H9 (cell line): ENCODE measurements around the gene DAPK1. TPM values are rescaled to one million over a fixed set of nuclear protein-coding genes. Genes with fewer than 3 reads are reported as not detected.
A peak's percentile ranks its signal among the peaks of the same experiment; 100 is the strongest.

Experiments used
- DNase-seq: peaks from one replicate; pipeline ENCODE4 v3.0.0-alpha.2; 2017
- H2AFZ ChIP-seq: one replicate; pipeline ENCODE4 v1.6.1; 2013; ENCODE audit warnings: mild to moderate bottlenecking, low read length, control low read depth, moderate library complexity
- H2AK5ac ChIP-seq: 2 replicates; pipeline ENCODE4 v1.6.1; 2013; ENCODE audit warnings: low read length, control low read depth, mixed read lengths; ENCODE audit not compliant: insufficient read length
- H2BK120ac ChIP-seq: one replicate; pipeline ENCODE4 v1.6.1; 2013; ENCODE audit warnings: low read depth, mild to moderate bottlenecking, low read length, control low read depth, inconsistent platforms; ENCODE audit not compliant: poor library complexity, severe bottlenecking
- H2BK12ac ChIP-seq: 2 replicates; pipeline ENCODE4 v1.6.1; 2013; ENCODE audit warnings: low read length, control low read depth, mixed read lengths, low read depth; ENCODE audit not compliant: insufficient read length
- H2BK15ac ChIP-seq: 2 replicates; pipeline ENCODE4 v1.6.1; 2013; ENCODE audit warnings: low read depth, low read length, control low read depth
- H2BK20ac ChIP-seq: one replicate; pipeline ENCODE4 v1.6.1; 2013; ENCODE audit warnings: low read depth, mild to moderate bottlenecking, low read length, control low read depth, inconsistent platforms; ENCODE audit not compliant: poor library complexity, severe bottlenecking
- H2BK5ac ChIP-seq: 2 replicates; pipeline ENCODE4 v1.6.1; 2013; ENCODE audit warnings: low read length, control low read depth, mixed read lengths; ENCODE audit not compliant: insufficient read length
- H3K14ac ChIP-seq: 2 replicates; pipeline ENCODE4 v1.6.1; 2013; ENCODE audit warnings: low read length, control low read depth; ENCODE audit not compliant: insufficient read depth
- H3K18ac ChIP-seq: 2 replicates; pipeline ENCODE4 v1.6.1; 2013; ENCODE audit warnings: low read depth, mild to moderate bottlenecking, mixed read lengths, low read length, control low read depth; ENCODE audit not compliant: insufficient read length
- H3K23ac ChIP-seq: 2 replicates; pipeline ENCODE4 v1.6.1; 2013; ENCODE audit warnings: low read length, control low read depth, mixed read lengths, low read depth; ENCODE audit not compliant: insufficient read length
- H3K23me2 ChIP-seq: 2 replicates; pipeline ENCODE4 v1.6.1; 2013; ENCODE audit warnings: low read depth, mild to moderate bottlenecking, mixed read lengths, low read length, control low read depth; ENCODE audit not compliant: insufficient read length, poor library complexity, severe bottlenecking
- H3K27ac ChIP-seq: 2 replicates; pipeline ENCODE4 v1.5.1; 2013; ENCODE audit warnings: low read length, control low read depth, mixed read lengths, low read depth; ENCODE audit not compliant: insufficient read length
- H3K27me3 ChIP-seq: 2 replicates; pipeline ENCODE4 v1.6.1; 2013; ENCODE audit warnings: low read length, control low read depth, inconsistent platforms; ENCODE audit not compliant: insufficient read depth
- H3K4ac ChIP-seq: 2 replicates; pipeline ENCODE4 v1.6.1; 2013; ENCODE audit warnings: low read depth, mild to moderate bottlenecking, control low read depth, inconsistent platforms, low read length, moderate library complexity
- H3K4me1 ChIP-seq: 2 replicates; pipeline ENCODE4 v1.6.1; 2013; ENCODE audit warnings: low read length, control low read depth, inconsistent platforms; ENCODE audit not compliant: insufficient read depth
- H3K4me2 ChIP-seq: 2 replicates; pipeline ENCODE4 v1.6.1; 2013; ENCODE audit warnings: low read length, control low read depth, mixed read lengths; ENCODE audit not compliant: insufficient read length, insufficient read depth
- H3K56ac ChIP-seq: 2 replicates; pipeline ENCODE4 v1.6.1; 2013; ENCODE audit warnings: low read depth, mild to moderate bottlenecking, mixed read lengths, low read length, control low read depth; ENCODE audit not compliant: insufficient read length
- H3K79me1 ChIP-seq: 2 replicates; pipeline ENCODE4 v1.6.1; 2013; ENCODE audit warnings: low read depth, mild to moderate bottlenecking, moderate library complexity, low read length, control low read depth, inconsistent platforms; ENCODE audit not compliant: insufficient read depth, poor library complexity, severe bottlenecking
- H3K79me2 ChIP-seq: 2 replicates; pipeline ENCODE4 v1.6.1; 2013; ENCODE audit warnings: low read length, control low read depth, inconsistent platforms; ENCODE audit not compliant: insufficient read depth
- H3K9ac ChIP-seq: 2 replicates; pipeline ENCODE4 v1.6.1; 2013; ENCODE audit warnings: low read length, control low read depth, mixed read lengths; ENCODE audit not compliant: insufficient read length; ENCODE audit errors: extremely low read depth
- H3K9me3 ChIP-seq: one replicate; pipeline ENCODE4 v1.6.1; 2013; ENCODE audit warnings: low read depth, low read length, inconsistent platforms; ENCODE audit not compliant: control insufficient read depth
- H3T11ph ChIP-seq: one replicate; pipeline ENCODE4 v1.6.1; 2013; ENCODE audit warnings: mild to moderate bottlenecking, low read length, control low read depth, inconsistent platforms
- H4K20me1 ChIP-seq: one replicate; pipeline ENCODE4 v1.6.1; 2013; ENCODE audit not compliant: control insufficient read depth, insufficient read length, insufficient read depth
- H4K5ac ChIP-seq: 2 replicates; pipeline ENCODE4 v1.6.1; 2013; ENCODE audit warnings: low read depth, mild to moderate bottlenecking, mixed read lengths, low read length, control low read depth; ENCODE audit not compliant: insufficient read length
- H4K8ac ChIP-seq: replicated peaks from 2 replicates; pipeline ENCODE4 v1.6.1; 2013; ENCODE audit warnings: low read length, control low read depth, mixed read lengths, low read depth; ENCODE audit not compliant: insufficient read length
- H4K91ac ChIP-seq: 2 replicates; pipeline ENCODE4 v1.6.1; 2013; ENCODE audit warnings: low read depth, mild to moderate bottlenecking, moderate library complexity, mixed read lengths, low read length, control low read depth; ENCODE audit not compliant: insufficient read length
- H3K27ac Mint-ChIP-seq, 3 experiments: 2 replicates in 2 of 3; 3 replicates in 1 of 3; pipeline ENCODE4 v1.8.0; 2020 to 2021; ENCODE audit warnings: mixed read lengths in 3 of 3, mild to moderate bottlenecking in 1 of 3, moderate library complexity in 1 of 3
- H3K27me3 Mint-ChIP-seq: 2 replicates; pipeline ENCODE4 v1.8.0; 2021; ENCODE audit warnings: low read depth, mild to moderate bottlenecking, moderate library complexity, mixed read lengths
- H3K36me3 Mint-ChIP-seq, 3 experiments: 2 replicates in 2 of 3; 3 replicates in 1 of 3; pipeline ENCODE4 v1.8.0; 2020 to 2021; ENCODE audit warnings: low read depth in 3 of 3, mixed read lengths in 3 of 3; ENCODE audit not compliant: insufficient read depth in 1 of 3
- H3K4me1 Mint-ChIP-seq, 2 experiments: 2 replicates each; pipeline ENCODE4 v1.8.0; 2020; ENCODE audit warnings: mixed read lengths in 2 of 2
- H3K4me3 Mint-ChIP-seq, 2 experiments: 2 replicates in 1 of 2; 3 replicates in 1 of 2; pipeline ENCODE4 v1.8.0; 2020 to 2021; ENCODE audit warnings: mild to moderate bottlenecking in 2 of 2, mixed read lengths in 2 of 2, moderate library complexity in 1 of 2
- H3K9me3 Mint-ChIP-seq, 2 experiments: 2 replicates in 1 of 2; 3 replicates in 1 of 2; pipeline ENCODE4 v1.8.0; 2020; ENCODE audit warnings: mild to moderate bottlenecking in 2 of 2, mixed read lengths in 2 of 2, moderate library complexity in 1 of 2
- WGBS: extraction: QIAGEN DNeasy Blood & Tissue Kit; methylation state at CpG from one replicate; pipeline ENCODE4 v1.1.7; 2013; ENCODE audit warnings: missing lambda C conversion rate, low lambda C conversion rate, mixed read lengths; ENCODE audit not compliant: insufficient read length; ENCODE audit errors: extremely low coverage; 5-methylcytosine and 5-hydroxymethylcytosine counted together
- total RNA-seq: library from RNA; stranded (reverse); gene quantifications from 2 replicates; pipeline ENCODE4 v1.2.1, GENCODE V29; 2021
- TF ChIP-seq, protein P1 (sequence below): fragments of 200-600 bp; sonication (generic); conservative IDR thresholded peaks from 3 replicates; pipeline ENCODE4 v1.8.0; 2021; ENCODE audit warnings: antibody characterized with exemption, mild to moderate bottlenecking

Gene DAPK1
- total RNA-seq, 1 experiment from 2014 or later, result 79.4 TPM

DNA sequence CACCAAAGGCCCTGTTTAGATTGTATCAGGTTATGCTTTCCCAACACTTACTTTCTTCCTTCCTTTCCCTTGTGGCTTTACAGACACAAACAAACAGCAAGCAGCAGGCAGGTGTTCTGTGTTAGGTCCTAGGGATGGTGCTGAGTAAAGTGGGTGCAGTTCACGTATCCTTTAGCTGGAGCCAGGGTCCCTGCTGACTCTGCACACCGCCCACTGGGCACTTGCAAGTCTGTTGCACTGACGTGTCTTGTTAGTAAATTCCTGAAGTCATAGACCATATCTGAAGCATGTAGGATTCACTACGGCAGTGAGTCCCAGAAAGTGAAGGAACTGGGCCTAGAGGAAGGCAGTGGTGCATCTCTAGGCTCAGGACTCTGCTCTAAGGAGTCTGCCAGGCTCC is 96.5 kb downstream of the DAPK1 start:
- H2BK5ac ChIP-seq, result no peak overlapping the region
- no peak overlapping the region for H3K56ac ChIP-seq
- H2BK15ac ChIP-seq, result no peak overlapping the region
- no peak overlapping the region for H2AFZ ChIP-seq
- H3K79me1 ChIP-seq, result no peaks in the 10 kb centered on the region
- H3K79me2 ChIP-seq, result peaks cover 2% of the 10 kb centered on the region; the same call in 1 of the 2 replicates
- H2BK12ac ChIP-seq, result no peak overlapping the region
- H3T11ph ChIP-seq, result no peak overlapping the region
- H3K18ac ChIP-seq, result no peak overlapping the region
- no peak overlapping the region for H2AK5ac ChIP-seq
- no peak overlapping the region for H4K8ac ChIP-seq
- no peaks in the 10 kb centered on the region for H4K20me1 ChIP-seq
- no peaks in the 10 kb centered on the region for H3K27me3 ChIP-seq
- TF ChIP-seq, protein P1, sequence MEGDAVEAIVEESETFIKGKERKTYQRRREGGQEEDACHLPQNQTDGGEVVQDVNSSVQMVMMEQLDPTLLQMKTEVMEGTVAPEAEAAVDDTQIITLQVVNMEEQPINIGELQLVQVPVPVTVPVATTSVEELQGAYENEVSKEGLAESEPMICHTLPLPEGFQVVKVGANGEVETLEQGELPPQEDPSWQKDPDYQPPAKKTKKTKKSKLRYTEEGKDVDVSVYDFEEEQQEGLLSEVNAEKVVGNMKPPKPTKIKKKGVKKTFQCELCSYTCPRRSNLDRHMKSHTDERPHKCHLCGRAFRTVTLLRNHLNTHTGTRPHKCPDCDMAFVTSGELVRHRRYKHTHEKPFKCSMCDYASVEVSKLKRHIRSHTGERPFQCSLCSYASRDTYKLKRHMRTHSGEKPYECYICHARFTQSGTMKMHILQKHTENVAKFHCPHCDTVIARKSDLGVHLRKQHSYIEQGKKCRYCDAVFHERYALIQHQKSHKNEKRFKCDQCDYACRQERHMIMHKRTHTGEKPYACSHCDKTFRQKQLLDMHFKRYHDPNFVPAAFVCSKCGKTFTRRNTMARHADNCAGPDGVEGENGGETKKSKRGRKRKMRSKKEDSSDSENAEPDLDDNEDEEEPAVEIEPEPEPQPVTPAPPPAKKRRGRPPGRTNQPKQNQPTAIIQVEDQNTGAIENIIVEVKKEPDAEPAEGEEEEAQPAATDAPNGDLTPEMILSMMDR, result no peak
- H4K91ac ChIP-seq, result no peak overlapping the region
- Mint-ChIP-seq H3K36me3 (no peaks in the 10 kb centered on the region), H3K27ac (peak overlapping the region; percentile 48 to 84 (median 53); a peak in 4 of 7 replicates), H3K4me3 (no peak overlapping the region), H3K4me1 (peaks cover 30 to 46% of the 10 kb centered on the region in 2 experiments), H3K27me3 (no peaks in the 10 kb centered on the region), H3K9me3 (no peaks in the 10 kb centered on the region)
- H3K4ac ChIP-seq, result no peak overlapping the region
- H3K27ac ChIP-seq, result no peak overlapping the region
- H3K23me2 ChIP-seq, result no peaks in the 10 kb centered on the region
- WGBS, result no CpG with 5 or more reads among the region's 4 CpGs
- no peak overlapping the region for H4K5ac ChIP-seq
- DNase-seq, result no peak
- H2BK20ac ChIP-seq, result no peak overlapping the region
- no peak overlapping the region for H3K9ac ChIP-seq
- peaks cover 9% of the 10 kb centered on the region; the same call in 1 of the 2 replicates for H3K4me1 ChIP-seq
- no peak overlapping the region for H3K14ac ChIP-seq
- H3K23ac ChIP-seq, result no peak overlapping the region
- no peak overlapping the region for H2BK120ac ChIP-seq
- no peak overlapping the region for H3K4me2 ChIP-seq
- H3K9me3 ChIP-seq, result no peaks in the 10 kb centered on the region
